Measurements from ENCODE around the gene CTTNBP2NL. TPM values are rescaled to one million over a fixed set of nuclear protein-coding genes. Genes with fewer than 3 reads are reported as not detected.
A peak's percentile ranks its signal among the peaks of the same experiment; 100 is the strongest.
"Not testable (repeated sequence)": the region's sequence is repeated elsewhere in the genome, so short reads cannot be mapped to it uniquely, and the experiment has no call there.

Gene CTTNBP2NL
- total RNA-seq, 2 donors from 2014 or later: 47.1 to 93.3 TPM

DNA sequence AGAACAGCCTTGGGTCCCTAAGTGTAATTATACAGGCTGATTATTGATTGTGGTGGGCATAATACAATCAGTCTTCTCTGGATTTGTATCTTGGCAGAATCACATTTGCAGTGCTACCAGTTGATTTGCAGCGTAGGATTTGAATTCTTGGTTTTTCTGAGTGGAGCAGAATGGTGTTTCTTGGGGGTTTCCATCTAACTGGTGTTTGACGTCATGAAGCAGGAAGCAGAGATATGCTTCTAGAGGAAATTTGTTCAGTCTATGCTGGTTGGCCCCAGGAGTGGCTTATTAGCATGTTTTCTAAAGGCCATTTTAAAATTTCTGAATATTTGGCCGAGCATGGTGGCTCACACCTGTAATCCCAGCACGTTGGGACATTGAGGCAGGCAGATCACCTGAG lies 3.4 kb downstream of the CTTNBP2NL start:
- Histone ChIP-seq H3K27ac (no peak overlapping the region), H3K9me3 (no peaks in the 10 kb centered on the region), H3K4me3 (no peak overlapping the region), H3K27me3 (no peaks in the 10 kb centered on the region), H3K36me3 (no peaks in the 10 kb centered on the region), H3K9ac (ENCODE audit: low read depth in 2 of 2, low read length in 2 of 2) (no peak overlapping the region), H3K4me1 (peaks cover 3% of the 10 kb centered on the region)
- no peak for DNase-seq
- intact Hi-C loops (cut with DNase I): no loop called here
- TF ChIP-seq, protein P1, sequence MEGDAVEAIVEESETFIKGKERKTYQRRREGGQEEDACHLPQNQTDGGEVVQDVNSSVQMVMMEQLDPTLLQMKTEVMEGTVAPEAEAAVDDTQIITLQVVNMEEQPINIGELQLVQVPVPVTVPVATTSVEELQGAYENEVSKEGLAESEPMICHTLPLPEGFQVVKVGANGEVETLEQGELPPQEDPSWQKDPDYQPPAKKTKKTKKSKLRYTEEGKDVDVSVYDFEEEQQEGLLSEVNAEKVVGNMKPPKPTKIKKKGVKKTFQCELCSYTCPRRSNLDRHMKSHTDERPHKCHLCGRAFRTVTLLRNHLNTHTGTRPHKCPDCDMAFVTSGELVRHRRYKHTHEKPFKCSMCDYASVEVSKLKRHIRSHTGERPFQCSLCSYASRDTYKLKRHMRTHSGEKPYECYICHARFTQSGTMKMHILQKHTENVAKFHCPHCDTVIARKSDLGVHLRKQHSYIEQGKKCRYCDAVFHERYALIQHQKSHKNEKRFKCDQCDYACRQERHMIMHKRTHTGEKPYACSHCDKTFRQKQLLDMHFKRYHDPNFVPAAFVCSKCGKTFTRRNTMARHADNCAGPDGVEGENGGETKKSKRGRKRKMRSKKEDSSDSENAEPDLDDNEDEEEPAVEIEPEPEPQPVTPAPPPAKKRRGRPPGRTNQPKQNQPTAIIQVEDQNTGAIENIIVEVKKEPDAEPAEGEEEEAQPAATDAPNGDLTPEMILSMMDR (IDR thresholded peaks at IDR 0.05): no peak

DNA sequence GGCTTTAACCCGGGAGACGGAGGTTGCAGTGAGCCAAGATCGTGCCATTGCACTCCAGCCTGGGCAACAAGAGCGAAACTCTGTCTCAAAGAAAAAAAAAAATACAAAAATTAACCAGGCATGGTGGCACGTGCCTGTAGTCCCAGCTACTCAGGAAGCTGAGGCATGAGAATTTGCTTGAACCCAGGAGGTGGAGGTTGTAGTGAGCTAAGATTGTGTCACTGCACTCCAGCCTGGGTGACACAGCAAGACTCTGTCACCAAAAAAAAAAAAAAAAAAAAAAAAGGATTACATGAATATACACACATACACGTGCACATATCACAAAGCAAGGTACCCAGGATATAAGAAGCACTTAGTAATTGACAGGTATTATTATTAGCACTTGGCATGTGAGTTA lies 4.7 kb downstream of the CTTNBP2NL start:
- H3K9me3 ChIP-seq; H3K4me1 ChIP-seq; intact Hi-C loops (cut with DNase I); H3K27me3 ChIP-seq; H3K4me3 ChIP-seq; H3K36me3 ChIP-seq; H3K9ac ChIP-seq (ENCODE audit: low read depth in 2 of 2, low read length in 2 of 2); H3K27ac ChIP-seq; DNase-seq: not testable (repeated sequence)

DNA sequence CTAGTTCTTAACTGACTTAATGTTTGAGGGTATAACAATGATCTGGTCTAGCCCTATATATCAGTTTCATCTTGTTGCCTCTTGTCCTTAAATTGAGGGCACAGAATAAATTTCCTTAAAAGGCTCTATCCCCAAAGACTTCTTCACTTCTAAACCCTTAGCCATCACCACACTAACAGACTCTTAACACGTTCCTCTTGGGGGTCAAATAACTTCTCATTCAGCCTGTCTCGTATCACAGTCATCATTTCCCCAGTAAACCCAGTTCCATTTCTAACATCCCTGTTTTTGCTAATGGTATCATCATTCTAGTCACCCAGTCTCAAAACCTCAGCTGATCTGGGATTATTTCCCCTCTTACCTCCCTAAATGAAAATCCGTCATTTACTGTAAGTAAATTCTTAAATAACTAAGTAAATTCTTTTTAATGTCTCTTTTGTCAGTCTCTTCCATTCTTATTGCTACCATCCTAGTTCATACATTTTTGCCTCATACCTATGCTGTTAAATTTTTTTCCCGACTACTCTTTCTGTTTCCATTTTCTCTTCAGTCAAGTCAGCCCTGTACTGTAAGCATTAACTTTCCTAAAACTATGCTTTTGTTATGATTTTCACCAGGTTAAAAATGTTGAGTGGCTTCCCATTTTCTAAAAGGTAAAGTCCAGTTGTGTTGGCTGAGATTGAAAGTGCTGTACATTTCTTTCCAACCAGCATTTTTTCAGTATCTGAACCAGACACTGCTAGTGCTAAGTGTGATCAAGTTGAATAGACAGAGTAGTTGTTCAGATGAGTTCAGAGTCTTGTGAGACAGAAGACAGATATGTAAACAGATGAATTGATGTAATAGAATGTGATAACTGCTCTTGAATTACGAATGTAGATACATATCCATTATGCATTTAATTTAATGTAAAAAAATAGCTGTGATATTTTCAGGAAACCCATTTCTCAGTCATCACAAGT lies 6.9 kb downstream of the CTTNBP2NL start:
- Histone ChIP-seq H3K4me1 (no peaks in the 10 kb centered on the region), H3K9ac (ENCODE audit: low read depth in 2 of 2, low read length in 2 of 2) (no peak overlapping the region), H3K36me3 (no peaks in the 10 kb centered on the region), H3K9me3 (no peaks in the 10 kb centered on the region), H3K27ac (no peak overlapping the region), H3K27me3 (no peaks in the 10 kb centered on the region), H3K4me3 (no peak overlapping the region)
- intact Hi-C loops (cut with DNase I): no loop called here
- no peak for DNase-seq
- TF ChIP-seq, protein P1 (IDR thresholded peaks at IDR 0.05): no peak

DNA sequence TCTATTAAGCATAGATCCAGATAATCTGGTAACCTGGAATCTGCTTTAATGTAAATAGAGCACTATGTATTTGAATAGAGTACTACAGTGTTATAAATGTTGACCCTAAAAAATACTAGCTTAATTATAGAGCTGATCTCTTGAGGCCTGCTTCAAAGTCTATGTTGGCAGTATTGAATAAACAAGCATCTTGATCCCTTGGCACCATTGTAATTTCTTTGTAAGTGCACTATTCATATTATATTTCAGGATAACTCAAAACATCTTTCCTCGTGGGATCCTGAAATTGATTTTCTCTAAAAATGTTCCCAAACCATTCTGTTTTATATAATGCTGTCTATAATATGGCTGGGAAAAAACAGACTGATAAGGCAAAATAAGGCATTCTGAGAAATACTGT lies 10.8 kb downstream of the CTTNBP2NL start:
- Histone ChIP-seq H3K27me3 (no peaks in the 10 kb centered on the region), H3K9me3 (no peaks in the 10 kb centered on the region), H3K27ac (no peak overlapping the region), H3K4me3 (no peak overlapping the region), H3K9ac (ENCODE audit: low read depth in 2 of 2, low read length in 2 of 2) (no peak overlapping the region), H3K36me3 (no peaks in the 10 kb centered on the region), H3K4me1 (peaks cover 2% of the 10 kb centered on the region)
- TF ChIP-seq, protein P1 (IDR thresholded peaks at IDR 0.05): no peak
- intact Hi-C loops (cut with DNase I): no loop called here
- DNase-seq: no peak

DNA sequence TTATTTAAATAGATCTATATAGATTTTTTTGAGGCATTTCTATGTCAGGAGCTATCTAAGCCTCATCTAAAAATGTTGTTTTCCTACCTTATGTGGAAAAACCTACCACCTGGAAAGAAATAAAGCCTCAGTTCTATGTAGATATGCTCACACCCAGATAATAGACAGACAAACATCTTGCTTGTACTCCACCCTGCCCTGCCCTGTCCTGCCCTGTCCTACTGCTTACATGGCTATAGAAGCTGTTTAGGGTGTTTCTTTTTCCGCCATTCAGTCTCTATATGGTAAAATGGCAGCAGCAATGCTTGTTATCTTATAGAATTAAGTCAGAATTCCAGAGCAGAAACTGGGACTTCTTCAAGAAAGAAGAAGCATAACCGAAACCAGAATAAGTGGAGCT lies 13.4 kb downstream of the CTTNBP2NL start:
- H3K9ac ChIP-seq (ENCODE audit: low read depth in 2 of 2, low read length in 2 of 2): no peak overlapping the region
- peak; percentile 41 for DNase-seq
- intact Hi-C loops (cut with DNase I): no loop called here
- H3K4me1 ChIP-seq: peaks cover 2% of the 10 kb centered on the region
- H3K4me3 ChIP-seq: no peak overlapping the region
- H3K27ac ChIP-seq: peak overlapping the region; percentile 14
- TF ChIP-seq, protein P1 (IDR thresholded peaks at IDR 0.05): no peak
- H3K36me3 ChIP-seq: peaks cover 3% of the 10 kb centered on the region
- no peaks in the 10 kb centered on the region for H3K27me3 ChIP-seq
- H3K9me3 ChIP-seq: no peaks in the 10 kb centered on the region

DNA sequence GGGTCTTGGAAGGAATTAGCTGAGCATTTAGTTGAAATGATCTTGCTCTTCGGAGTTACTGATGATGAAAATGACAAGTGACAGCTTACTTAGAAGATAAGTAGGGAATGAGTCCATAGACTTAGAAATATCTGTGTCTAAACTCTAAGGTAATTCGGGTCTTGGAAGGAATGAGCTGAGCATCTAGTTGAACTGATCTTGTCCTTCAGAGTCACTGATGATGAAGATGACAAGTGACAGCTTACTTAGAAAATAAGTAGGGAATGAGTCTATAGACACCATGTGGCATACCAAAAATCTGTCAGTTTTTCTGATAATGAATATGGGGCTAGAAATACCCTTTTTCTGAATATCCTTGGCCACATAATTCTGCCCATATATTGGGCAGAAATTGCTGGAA lies 14.7 kb downstream of the CTTNBP2NL start:
- Histone ChIP-seq H3K27ac (no peak overlapping the region), H3K4me3 (no peak overlapping the region), H3K27me3 (no peaks in the 10 kb centered on the region), H3K4me1 (peaks cover 2% of the 10 kb centered on the region), H3K9ac (ENCODE audit: low read depth in 2 of 2, low read length in 2 of 2) (no peak overlapping the region), H3K36me3 (peaks cover 3% of the 10 kb centered on the region), H3K9me3 (no peaks in the 10 kb centered on the region)
- DNase-seq: no peak
- TF ChIP-seq, protein P1 (IDR thresholded peaks at IDR 0.05): no peak
- intact Hi-C loops (cut with DNase I): no loop called here
